ENCODE data around the gene CCDC183.
"Not testable (repeated sequence)": the region's sequence is repeated elsewhere in the genome, so short reads cannot be mapped to it uniquely, and the experiment has no call there.

CCDC183 gene

DNA sequence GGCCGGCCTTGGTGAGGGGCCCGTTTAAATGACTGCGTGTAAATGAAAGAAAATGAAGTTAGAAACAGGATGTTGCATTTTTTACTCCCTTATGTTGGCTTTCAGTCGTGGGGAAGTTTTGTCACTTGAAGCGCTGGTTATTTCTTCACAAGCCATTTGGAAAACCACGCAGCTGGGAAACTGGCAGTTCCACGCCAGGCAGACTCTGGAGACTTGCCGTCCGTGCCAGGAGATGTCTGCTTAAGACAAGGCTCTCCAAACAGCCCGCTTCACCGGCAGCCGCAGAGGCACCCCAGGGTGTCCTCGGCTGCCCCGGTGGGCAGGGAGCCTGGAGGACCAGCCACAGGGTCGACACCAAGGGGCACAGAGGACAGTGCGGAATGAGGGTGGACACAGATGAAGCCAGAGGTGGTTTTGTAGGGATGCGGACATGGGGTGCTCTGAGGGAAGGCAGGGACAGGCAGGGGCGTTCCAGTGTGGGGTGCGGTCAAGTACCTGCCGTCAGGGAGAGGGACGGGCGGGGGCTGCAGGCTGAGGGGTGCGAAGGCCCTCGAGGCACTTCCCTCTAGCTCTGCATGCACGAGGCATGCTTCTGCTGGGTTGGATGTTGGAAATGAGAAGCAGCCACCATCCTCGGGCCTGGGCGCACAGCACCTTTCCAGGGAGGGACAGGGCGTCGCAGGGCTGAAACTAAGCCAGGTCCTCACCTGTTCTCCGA lies 35.0 kb downstream of the CCDC183 start:
- Histone ChIP-seq H3K27me3 (replicated peaks; ENCODE audit: control insufficient read depth, insufficient read depth, low read length) (no peaks in the 10 kb centered on the region), H3K9ac (ENCODE audit: low read length) (no peak overlapping the region), H3K4me3 (ENCODE audit: low read length) (no peak overlapping the region), H3K36me3 (ENCODE audit: control insufficient read depth, insufficient read depth, low read length, severe bottlenecking) (peaks cover 47% of the 10 kb centered on the region), H3K9me3 (ENCODE audit: control insufficient read depth, low read length) (no peaks in the 10 kb centered on the region), H3K4me1 (ENCODE audit: control insufficient read depth, insufficient read depth, low read length) (no peaks in the 10 kb centered on the region)
- no peak for DNase-seq (ENCODE audit: low read depth)

DNA sequence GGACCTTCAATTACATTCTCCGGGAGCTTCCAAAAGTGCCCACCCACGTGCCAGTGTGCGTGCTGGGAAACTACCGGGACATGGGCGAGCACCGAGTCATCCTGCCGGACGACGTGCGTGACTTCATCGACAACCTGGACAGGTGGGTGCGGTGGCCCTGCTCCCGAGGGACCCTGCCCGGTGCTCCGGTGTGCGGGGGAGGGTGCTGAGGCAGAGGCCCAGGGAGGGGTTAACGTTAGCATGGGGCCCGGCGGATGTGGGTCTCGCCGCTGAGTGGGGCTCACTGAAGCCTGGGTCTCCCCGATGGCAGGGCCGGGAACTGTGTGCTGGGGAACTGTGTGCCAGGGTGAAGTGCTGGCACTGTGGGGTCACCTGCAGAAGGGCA lies 35.6 kb downstream of the CCDC183 start:
- Histone ChIP-seq H3K4me3 (ENCODE audit: low read length) (no peak overlapping the region), H3K9me3 (ENCODE audit: control insufficient read depth, low read length) (no peaks in the 10 kb centered on the region), H3K36me3 (ENCODE audit: control insufficient read depth, insufficient read depth, low read length, severe bottlenecking) (peaks cover 44% of the 10 kb centered on the region), H3K4me1 (ENCODE audit: control insufficient read depth, insufficient read depth, low read length) (no peaks in the 10 kb centered on the region), H3K27me3 (replicated peaks; ENCODE audit: control insufficient read depth, insufficient read depth, low read length) (no peaks in the 10 kb centered on the region), H3K9ac (ENCODE audit: low read length) (no peak overlapping the region)
- DNase-seq (ENCODE audit: low read depth) = no peak

- Histone ChIP-seq H3K9me3 (ENCODE audit: control insufficient read depth, low read length) (no peaks in the 10 kb centered on the region), H3K4me3 (ENCODE audit: low read length) (no peak overlapping the region), H3K27me3 (replicated peaks; ENCODE audit: control insufficient read depth, insufficient read depth, low read length) (no peaks in the 10 kb centered on the region), H3K36me3 (ENCODE audit: control insufficient read depth, insufficient read depth, low read length, severe bottlenecking) (peaks cover 44% of the 10 kb centered on the region), H3K9ac (ENCODE audit: low read length) (no peak overlapping the region), H3K4me1 (ENCODE audit: control insufficient read depth, insufficient read depth, low read length) (no peaks in the 10 kb centered on the region)
- DNase-seq (ENCODE audit: low read depth) = no peak
Observed at GRCh38 chr9:136832581-136832980, 36.4 kb downstream of the CCDC183 start.

DNA sequence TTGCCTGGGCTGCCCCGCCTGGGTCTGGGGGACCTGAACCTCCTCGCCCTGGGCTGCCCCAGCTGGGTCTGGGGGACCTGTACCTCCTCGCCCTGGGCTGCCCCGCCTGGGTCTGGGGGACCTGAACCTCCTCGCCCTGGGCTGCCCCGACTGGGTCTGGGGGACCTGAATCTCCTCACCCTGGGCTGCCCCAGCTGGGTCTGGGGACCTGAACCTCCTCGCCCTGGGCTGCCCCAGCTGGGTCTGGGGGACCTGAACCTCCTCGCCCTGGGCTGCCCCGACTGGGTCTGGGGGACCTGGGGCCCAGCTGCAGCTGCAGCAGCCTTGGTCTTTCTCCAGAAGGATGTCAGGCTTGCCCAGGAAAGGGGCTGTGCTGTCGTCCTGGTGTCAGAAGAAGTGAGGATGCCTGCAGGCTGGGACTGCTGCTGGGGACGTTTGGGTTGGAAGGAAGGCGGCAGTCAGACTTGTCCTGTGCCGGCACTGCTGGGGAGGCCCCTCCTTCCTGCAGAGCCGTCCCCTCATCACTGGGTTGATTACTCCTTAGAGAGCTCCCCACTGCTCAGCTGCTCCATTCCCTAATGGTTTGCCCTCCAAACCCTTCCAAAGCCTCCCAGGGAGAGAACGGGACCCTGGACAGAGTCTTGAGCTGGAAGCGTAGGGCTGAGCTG lies 37.4 kb downstream of the CCDC183 start:
- H3K9me3 ChIP-seq (ENCODE audit: control insufficient read depth, low read length); H3K4me3 ChIP-seq (ENCODE audit: low read length); H3K9ac ChIP-seq (ENCODE audit: low read length); H3K27me3 ChIP-seq (replicated peaks; ENCODE audit: control insufficient read depth, insufficient read depth, low read length); DNase-seq (ENCODE audit: low read depth); H3K4me1 ChIP-seq (ENCODE audit: control insufficient read depth, insufficient read depth, low read length): not testable (repeated sequence)
- peaks cover 42% of the 10 kb centered on the region for H3K36me3 ChIP-seq (ENCODE audit: control insufficient read depth, insufficient read depth, low read length, severe bottlenecking)

GRCh38 chr9:136835162-136835931 lies 39.2 kb downstream of the CCDC183 start:
- no peaks in the 10 kb centered on the region for H3K4me1 ChIP-seq (ENCODE audit: control insufficient read depth, insufficient read depth, low read length)
- no peak overlapping the region for H3K4me3 ChIP-seq (ENCODE audit: low read length)
- DNase-seq (ENCODE audit: low read depth) = no peak
- H3K27me3 ChIP-seq (replicated peaks; ENCODE audit: control insufficient read depth, insufficient read depth, low read length) = no peaks in the 10 kb centered on the region
- H3K9ac ChIP-seq (ENCODE audit: low read length) = no peak overlapping the region
- H3K36me3 ChIP-seq (ENCODE audit: control insufficient read depth, insufficient read depth, low read length, severe bottlenecking) = peaks cover 38% of the 10 kb centered on the region
- no peaks in the 10 kb centered on the region for H3K9me3 ChIP-seq (ENCODE audit: control insufficient read depth, low read length)

DNA sequence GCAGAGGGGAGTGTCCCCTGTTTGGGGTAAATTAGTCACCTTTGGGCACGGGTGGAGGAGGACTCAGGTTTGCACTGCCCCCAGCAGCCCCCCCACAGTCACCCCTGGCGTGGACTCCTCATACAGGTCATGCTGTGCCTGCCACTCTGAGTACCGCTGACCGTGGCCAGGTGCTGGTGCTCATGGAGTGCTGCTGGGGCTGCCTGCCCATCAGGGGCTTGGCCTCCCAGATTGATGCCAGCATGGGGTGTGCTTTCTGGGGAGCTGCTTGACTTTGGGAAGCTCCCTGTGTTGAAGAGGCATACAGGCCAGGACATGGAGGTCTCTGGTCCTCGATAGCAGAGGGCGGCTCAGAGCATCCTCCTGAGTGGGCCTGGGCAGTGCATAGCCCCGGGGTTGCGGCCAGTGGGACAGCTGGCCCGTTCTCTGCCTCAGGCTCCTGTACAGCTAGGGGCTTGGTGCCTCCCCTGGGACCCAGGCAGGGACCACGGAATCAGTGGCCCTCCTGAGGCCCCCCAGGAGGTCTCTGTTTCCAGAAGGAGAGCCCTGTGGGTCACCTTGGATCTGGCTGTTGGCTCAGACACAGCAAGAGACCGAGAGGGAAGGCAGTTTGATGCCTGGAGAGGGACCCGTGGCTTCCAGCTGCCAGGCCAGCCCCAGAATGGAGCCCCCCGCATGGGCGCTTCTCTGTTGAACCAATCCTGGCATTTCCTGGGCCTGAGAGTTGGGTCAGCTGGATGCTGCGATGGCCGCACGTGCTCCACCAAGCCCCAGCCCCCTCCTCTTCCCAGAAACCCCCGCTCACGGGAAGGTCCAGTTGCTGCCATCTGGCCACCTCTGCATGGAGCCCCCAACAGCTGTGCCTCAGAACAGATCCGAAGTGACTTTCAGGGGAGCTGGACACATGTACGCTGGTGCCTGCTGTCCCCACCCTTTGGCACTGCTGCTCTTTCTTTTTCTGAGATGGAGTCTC lies 40.1 kb downstream of the CCDC183 start:
- H3K9ac ChIP-seq (ENCODE audit: low read length) = no peak overlapping the region
- peaks cover 30% of the 10 kb centered on the region for H3K36me3 ChIP-seq (ENCODE audit: control insufficient read depth, insufficient read depth, low read length, severe bottlenecking)
- H3K4me3 ChIP-seq (ENCODE audit: low read length) = no peak overlapping the region
- no peaks in the 10 kb centered on the region for H3K9me3 ChIP-seq (ENCODE audit: control insufficient read depth, low read length)
- H3K27me3 ChIP-seq (replicated peaks; ENCODE audit: control insufficient read depth, insufficient read depth, low read length) = no peaks in the 10 kb centered on the region
- no peak for DNase-seq (ENCODE audit: low read depth)
- H3K4me1 ChIP-seq (ENCODE audit: control insufficient read depth, insufficient read depth, low read length) = no peaks in the 10 kb centered on the region

DNA sequence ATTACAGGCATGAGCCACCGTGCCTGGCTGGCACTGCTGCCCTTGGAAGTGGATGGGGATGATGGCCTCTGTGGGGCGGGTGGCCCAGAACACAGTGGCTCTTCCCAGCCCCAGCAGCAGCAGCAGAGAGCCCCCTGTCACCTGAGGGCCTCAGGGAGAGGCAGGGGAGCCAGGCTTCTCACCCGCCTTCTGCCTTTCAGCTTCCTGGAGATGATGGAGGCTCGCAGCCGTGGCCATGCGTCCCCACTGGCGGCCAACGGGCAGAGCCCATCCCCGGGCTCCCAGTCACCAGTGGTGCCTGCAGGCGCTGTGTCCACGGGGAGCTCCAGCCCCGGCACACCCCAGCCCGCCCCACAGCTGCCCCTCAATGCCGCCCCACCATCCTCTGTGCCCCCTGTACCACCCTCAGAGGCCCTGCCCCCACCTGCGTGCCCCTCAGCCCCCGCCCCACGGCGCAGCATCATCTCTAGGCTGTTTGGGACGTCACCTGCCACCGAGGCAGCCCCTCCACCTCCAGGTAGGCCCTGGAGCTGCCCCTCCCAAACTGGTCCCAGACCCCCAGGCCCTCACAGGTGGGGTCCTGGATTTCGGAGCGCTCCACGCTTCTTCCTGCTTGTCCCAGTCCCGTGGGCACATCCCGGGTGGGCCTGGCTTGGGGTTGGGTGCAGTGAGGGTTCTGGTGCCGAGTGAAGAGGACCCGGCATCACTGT lies 41.2 kb downstream of the CCDC183 start:
- Histone ChIP-seq H3K27me3 (replicated peaks; ENCODE audit: control insufficient read depth, insufficient read depth, low read length) (no peaks in the 10 kb centered on the region), H3K4me3 (ENCODE audit: low read length) (no peak overlapping the region), H3K4me1 (ENCODE audit: control insufficient read depth, insufficient read depth, low read length) (peaks cover 8% of the 10 kb centered on the region), H3K9me3 (ENCODE audit: control insufficient read depth, low read length) (no peaks in the 10 kb centered on the region), H3K9ac (ENCODE audit: low read length) (no peak overlapping the region), H3K36me3 (ENCODE audit: control insufficient read depth, insufficient read depth, low read length, severe bottlenecking) (peaks cover 19% of the 10 kb centered on the region)
- DNase-seq (ENCODE audit: low read depth) = no peak

GRCh38 chr9:136837856-136838277 lies 41.7 kb downstream of the CCDC183 start:
- not testable (repeated sequence) for DNase-seq (ENCODE audit: low read depth)

DNA sequence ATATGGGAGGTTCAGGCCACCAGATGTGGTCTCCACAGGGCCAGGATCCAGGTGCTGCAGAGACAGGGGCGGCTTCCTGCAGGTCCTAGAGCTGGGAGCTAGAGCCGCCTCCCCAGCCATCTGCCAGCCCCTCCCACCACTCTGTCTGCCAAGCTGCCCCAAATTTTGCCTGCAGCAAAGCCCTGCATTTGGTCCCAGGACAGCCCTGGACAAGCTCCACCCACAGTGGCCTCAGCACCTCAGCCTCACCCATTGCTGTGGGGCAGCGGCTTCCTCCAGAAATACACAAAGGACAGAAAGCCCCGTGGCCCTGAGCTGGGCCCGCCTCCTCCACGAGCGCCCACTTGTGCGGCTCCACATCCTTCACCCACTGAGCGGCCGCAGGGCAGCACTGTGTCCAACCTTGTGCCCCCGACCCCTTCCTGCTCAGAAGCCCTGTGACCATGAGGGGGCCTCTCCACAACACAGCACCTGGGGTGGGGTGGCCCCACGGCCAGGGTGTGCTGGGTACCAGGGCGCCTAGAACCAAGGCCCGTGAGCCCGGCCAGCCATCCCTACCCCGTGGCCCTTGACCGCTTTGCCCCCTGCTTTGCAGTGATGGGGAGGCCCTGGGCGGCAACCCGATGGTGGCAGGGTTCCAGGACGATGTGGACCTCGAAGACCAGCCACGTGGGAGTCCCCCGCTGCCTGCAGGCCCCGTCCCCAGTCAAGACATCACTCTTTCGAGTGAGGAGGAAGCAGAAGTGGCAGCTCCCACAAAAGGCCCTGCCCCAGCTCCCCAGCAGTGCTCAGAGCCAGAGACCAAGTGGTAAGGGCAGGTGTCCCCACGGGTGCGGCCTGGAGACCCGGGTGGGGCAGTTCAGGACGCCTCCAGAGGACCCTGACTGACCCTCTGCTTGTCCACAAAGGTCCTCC lies 42.4 kb downstream of the CCDC183 start:
- Histone ChIP-seq H3K4me3 (ENCODE audit: low read length) (no peak overlapping the region), H3K27me3 (replicated peaks; ENCODE audit: control insufficient read depth, insufficient read depth, low read length) (no peaks in the 10 kb centered on the region), H3K4me1 (ENCODE audit: control insufficient read depth, insufficient read depth, low read length) (peaks cover 8% of the 10 kb centered on the region), H3K36me3 (ENCODE audit: control insufficient read depth, insufficient read depth, low read length, severe bottlenecking) (peaks cover 15% of the 10 kb centered on the region), H3K9me3 (ENCODE audit: control insufficient read depth, low read length) (no peaks in the 10 kb centered on the region), H3K9ac (ENCODE audit: low read length) (no peak overlapping the region)
- no peak for DNase-seq (ENCODE audit: low read depth)

More at GRCh38 chr9:136837856-136838277, 41.7 kb downstream of the CCDC183 start:
- H3K4me3 ChIP-seq (ENCODE audit: low read length); H3K4me1 ChIP-seq (ENCODE audit: control insufficient read depth, insufficient read depth, low read length); H3K9ac ChIP-seq (ENCODE audit: low read length); H3K9me3 ChIP-seq (ENCODE audit: control insufficient read depth, low read length); H3K27me3 ChIP-seq (replicated peaks; ENCODE audit: control insufficient read depth, insufficient read depth, low read length): not testable (repeated sequence)
- peaks cover 15% of the 10 kb centered on the region for H3K36me3 ChIP-seq (ENCODE audit: control insufficient read depth, insufficient read depth, low read length, severe bottlenecking)
